ENCODE data around the gene ZCCHC3. TPM values are rescaled to one million over a fixed set of nuclear protein-coding genes. Genes with fewer than 3 reads are reported as not detected.

Gene ZCCHC3
- polyA plus RNA-seq, 3 donors: 49.6 to 53.7 (median 52.7) TPM

DNA sequence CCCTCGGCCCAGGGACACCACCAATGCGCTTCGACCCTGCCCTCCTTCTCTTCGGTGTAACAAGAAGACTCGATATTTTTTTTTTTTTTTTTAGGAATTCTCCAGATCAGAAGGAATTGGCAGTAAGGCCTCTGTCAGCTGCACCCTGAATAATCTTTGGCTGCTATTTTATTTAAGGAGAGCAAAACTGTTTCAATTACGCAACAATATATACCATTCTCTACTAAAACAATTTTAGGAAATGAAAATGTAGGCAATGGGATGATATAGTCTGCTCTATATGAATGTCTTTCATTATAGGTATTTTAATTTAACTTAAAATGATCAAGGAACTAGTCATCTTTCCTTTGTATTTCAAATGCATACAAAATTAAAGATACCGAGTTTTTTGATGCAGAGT lies 13.3 kb downstream of the ZCCHC3 start:
- no peak for DNase-seq (ENCODE audit: low read depth in 3 of 3, low spot score in 2 of 3)

GRCh38 chr20:311609-312008 lies 14.2 kb downstream of the ZCCHC3 start:
- no peak for DNase-seq (ENCODE audit: low read depth in 3 of 3, low spot score in 2 of 3)

GRCh38 chr20:312067-312466 lies 14.7 kb downstream of the ZCCHC3 start:
- DNase-seq (ENCODE audit: low read depth in 3 of 3, low spot score in 2 of 3): no peak

GRCh38 chr20:312866-313265 lies 15.5 kb downstream of the ZCCHC3 start:
- no peak for DNase-seq (ENCODE audit: low read depth in 3 of 3, low spot score in 2 of 3)

GRCh38 chr20:313402-313801 lies 16.0 kb downstream of the ZCCHC3 start:
- no peak for DNase-seq (ENCODE audit: low read depth in 3 of 3, low spot score in 2 of 3)

DNA sequence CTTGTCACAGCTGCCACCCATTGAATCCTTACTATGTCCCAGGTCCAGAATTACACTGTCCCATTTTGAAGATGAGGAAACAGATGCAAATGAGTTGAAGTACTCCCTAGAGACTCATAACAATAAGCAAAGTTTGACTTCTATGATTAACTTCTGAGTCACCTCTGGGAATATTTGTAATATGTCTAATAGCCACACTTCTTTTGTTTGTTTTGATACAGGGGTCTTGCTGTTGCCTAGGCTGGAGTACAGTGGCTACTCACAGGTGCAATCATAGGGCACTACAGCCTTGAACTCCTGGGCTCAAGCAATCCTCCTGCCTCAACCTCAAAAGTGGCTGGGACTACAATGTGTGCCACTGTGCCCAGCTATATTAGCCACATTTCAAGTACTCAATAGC lies 16.6 kb downstream of the ZCCHC3 start:
- no peak for DNase-seq (ENCODE audit: low read depth in 3 of 3, low spot score in 2 of 3)

GRCh38 chr20:316316-317068 lies 19.1 kb downstream of the ZCCHC3 start:
- DNase-seq (ENCODE audit: low read depth in 3 of 3, low spot score in 2 of 3): no peak

- DNase-seq (ENCODE audit: low read depth in 3 of 3, low spot score in 2 of 3): peak in 2 of 3 donors; percentile 79 to 85
Observed at GRCh38 chr20:324177-325044, 27.0 kb downstream of the ZCCHC3 start.

GRCh38 chr20:325045-325888 lies 27.9 kb downstream of the ZCCHC3 start, which contains the start of gene SOX12:
Gene SOX12, plus strand, starts transcription at chr20:325552. Its CDS starts 373 bp downstream, at chr20:325925.
- DNase-seq (ENCODE audit: low read depth in 3 of 3, low spot score in 2 of 3): peak in 2 of 3 donors; percentile 84

DNA sequence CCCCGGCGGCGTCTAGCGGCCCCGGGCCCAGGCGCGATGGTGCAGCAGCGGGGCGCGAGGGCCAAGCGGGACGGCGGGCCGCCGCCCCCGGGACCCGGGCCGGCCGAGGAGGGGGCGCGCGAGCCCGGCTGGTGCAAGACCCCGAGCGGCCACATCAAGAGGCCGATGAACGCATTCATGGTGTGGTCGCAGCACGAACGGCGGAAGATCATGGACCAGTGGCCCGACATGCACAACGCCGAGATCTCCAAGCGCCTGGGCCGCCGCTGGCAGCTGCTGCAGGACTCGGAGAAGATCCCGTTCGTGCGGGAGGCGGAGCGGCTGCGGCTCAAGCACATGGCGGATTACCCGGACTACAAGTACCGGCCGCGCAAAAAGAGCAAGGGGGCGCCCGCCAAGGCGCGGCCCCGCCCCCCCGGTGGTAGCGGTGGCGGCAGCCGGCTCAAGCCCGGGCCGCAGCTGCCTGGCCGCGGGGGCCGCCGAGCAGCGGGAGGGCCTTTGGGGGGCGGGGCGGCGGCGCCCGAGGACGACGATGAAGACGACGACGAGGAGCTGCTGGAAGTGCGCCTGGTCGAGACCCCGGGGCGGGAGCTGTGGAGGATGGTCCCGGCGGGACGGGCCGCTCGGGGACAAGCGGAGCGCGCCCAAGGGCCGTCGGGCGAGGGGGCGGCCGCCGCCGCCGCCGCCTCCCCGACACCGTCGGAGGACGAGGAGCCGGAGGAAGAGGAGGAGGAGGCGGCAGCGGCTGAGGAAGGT lies 28.7 kb downstream of the ZCCHC3 start:
- DNase-seq (ENCODE audit: low read depth in 3 of 3, low spot score in 2 of 3): peak in 1 of 3 donors; percentile 44

- no peak for DNase-seq (ENCODE audit: low read depth in 3 of 3, low spot score in 2 of 3)
Observed at GRCh38 chr20:326645-327185, 29.3 kb downstream of the ZCCHC3 start.

GRCh38 chr20:327186-328026 lies 30.0 kb downstream of the ZCCHC3 start:
- DNase-seq (ENCODE audit: low read depth in 3 of 3, low spot score in 2 of 3): peak in 2 of 3 donors; percentile 86 to 91

- no peak for DNase-seq (ENCODE audit: low read depth in 3 of 3, low spot score in 2 of 3)
Observed at GRCh38 chr20:328027-328974, 30.9 kb downstream of the ZCCHC3 start.

GRCh38 chr20:328975-329695 lies 31.8 kb downstream of the ZCCHC3 start:
- no peak for DNase-seq (ENCODE audit: low read depth in 3 of 3, low spot score in 2 of 3)

- DNase-seq (ENCODE audit: low read depth in 3 of 3, low spot score in 2 of 3): no peak
Observed at GRCh38 chr20:329851-330232, 32.5 kb downstream of the ZCCHC3 start.

DNA sequence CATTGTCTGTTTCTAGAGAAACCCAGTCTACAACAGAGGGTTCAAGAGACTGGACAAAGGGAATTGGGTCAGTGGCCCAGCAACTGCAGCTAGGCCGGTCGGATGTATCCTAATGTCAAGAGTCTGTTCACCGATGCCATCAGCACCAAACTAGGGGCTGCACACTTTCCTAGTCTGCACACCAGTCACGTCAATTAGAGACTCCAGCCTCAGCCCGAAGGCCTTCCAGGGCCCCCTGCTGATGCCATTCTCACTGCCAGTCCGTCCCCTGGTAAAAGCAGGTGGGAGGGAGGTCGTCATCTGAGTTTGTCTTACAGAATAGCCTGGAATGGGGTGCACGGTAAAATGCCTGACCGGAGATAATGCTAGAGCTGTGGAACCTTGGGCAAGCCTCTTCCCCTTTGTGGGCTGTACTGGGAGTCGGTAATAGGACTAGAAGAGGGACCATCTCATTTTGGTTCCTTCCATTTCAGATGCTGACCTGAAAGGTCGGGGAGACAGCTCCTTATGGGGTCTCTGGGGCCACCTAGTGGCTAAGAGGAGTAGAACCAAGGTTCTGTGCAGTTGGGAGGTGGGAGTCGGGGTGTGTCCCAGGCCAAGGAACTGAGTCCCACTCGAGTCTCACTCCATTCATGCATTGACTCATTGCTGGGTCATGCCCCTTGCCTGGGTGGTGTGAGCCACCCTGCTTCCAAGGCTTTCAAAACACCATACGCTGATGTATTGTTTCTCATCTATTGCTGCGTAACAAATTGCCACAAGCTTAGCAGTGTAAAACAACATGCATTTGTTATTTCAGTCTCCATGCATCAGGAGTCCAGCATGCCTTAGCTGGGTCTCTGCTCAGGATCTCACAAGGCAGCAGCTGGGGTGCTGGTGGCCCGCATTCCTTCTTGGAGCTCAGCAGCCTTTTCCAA lies 33.1 kb downstream of the ZCCHC3 start:
- DNase-seq (ENCODE audit: low read depth in 3 of 3, low spot score in 2 of 3): no peak
